NCI-H82 (cell line): Measurements from ENCODE around the gene CCNH.

ENCODE experiments used
- DNase-seq: peaks from one replicate; lab custom pipeline; 2025; lab: John Stamatoyannopoulos, UW

CCNH gene

DNA sequence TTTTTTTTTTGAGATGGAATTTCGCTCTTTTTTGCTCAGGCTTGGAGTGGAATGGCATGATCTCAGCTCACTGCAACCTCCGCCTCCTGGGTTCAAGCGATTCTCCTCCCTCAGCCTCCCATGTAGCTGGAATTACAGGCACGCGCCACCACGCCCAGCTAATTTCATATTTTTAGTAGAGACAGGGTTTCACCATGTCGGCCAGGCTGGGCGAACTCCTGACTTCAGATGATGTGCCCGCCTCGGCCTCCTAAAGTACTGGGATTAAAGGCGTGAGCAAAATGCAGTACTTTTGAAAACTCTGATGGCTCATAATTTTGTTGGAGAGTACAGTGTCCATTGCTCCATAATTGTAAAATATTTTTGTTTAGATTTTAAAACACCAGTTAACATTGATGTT lies 52.6 kb downstream of the CCNH start:
- no peak for DNase-seq

DNA sequence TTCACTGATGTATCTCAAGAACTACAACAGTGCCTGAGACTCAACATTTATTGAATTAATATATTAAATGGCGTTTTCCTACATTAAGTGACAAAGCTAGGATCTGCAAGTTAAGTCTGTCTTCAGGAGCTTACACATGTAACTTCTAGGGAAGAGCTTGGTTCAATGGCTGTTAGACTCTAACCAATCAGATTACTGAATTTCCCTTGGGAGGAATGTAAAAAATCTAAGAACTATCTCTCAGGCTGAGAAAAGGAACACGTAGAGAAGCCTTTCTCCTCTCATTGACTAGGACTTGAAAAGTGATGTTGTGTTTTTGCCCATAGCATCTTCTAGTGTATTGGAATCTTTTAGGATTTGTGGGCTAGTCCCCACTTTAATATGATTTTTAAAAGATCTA lies 53.6 kb downstream of the CCNH start:
- DNase-seq, result no peak

DNA sequence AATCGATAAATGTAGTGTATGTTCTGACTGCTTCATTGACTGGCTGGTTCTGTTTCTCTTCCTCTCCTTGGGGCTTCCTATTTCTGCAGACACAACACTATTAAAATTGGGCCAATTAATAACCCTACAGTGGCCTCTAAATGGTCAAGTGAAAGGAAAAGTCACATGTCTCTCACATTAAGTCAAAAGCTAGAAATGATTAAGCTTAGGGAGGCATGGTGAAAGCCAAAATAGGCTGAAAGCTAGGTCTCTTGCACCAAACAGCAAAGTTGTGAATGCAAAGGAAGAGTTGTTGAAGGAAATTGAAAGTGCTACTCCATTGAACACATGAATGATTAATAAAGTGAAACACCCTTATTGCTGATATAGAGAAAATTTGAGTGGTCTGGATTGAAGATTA lies 58.2 kb downstream of the CCNH start:
- no peak for DNase-seq

DNA sequence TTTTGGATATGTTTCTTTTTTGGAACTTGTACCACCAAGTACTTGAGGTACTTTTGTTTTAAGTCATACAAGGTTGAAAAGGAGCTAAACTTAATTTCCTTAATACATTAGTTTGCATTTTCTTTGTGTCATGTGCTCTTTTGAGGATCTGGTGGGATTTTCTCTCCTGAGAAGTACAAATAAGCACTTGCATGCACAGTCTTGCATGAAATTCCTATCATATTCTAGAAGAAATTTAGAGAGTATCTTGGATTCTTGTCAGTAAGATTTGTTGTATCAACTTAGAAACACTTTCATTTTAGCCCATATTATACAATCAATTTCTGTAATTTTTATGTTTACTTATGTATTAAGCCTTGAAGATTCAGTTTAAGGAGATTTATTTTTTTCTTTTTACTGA lies 64.9 kb downstream of the CCNH start:
- no peak for DNase-seq

DNA sequence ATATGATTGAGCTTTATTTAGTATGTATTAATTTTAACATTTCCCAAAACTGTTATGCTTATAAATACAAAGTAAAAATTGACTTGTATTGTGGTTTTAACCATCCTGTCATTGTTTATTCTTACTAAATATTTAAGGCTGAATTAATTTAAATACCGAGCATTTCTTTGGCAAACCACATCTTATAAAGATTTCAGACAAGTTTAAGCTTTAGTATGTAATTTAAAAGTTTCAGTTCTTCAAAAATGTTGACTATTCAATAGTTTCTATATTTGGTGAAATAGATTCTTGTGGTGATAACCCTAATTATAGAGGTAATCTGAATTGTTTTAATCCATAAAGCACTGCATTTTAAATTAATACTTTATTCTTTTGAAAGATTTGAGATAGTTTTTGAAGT lies 65.5 kb downstream of the CCNH start:
- no peak for DNase-seq
